T-helper 2 cell treated with Interferon-gamma antibody and Interleukin-4, amounts not matched to agents 100 ng/mL and 5 ng/mL, for 36 hours (primary cell): ENCODE measurements around the gene FAM187B. TPM values are rescaled to one million over a fixed set of nuclear protein-coding genes. Genes with fewer than 3 reads are reported as not detected.
"Not testable (repeated sequence)": the region's sequence is repeated elsewhere in the genome, so short reads cannot be mapped to it uniquely, and the experiment has no call there.

ENCODE experiments used
- intact Hi-C: fragments of 100-400 bp; cut with micrococcal nuclease; formaldehyde crosslinking; loops from one replicate; pipeline ENCODE4 v1.15.1; 2023
- total RNA-seq: library from RNA; stranded (reverse); gene quantifications from 2 replicates; pipeline ENCODE4 v1.2.3, GENCODE V29; 2022

FAM187B gene
- total RNA-seq, 1 donor from 2014 or later, result not detected

DNA sequence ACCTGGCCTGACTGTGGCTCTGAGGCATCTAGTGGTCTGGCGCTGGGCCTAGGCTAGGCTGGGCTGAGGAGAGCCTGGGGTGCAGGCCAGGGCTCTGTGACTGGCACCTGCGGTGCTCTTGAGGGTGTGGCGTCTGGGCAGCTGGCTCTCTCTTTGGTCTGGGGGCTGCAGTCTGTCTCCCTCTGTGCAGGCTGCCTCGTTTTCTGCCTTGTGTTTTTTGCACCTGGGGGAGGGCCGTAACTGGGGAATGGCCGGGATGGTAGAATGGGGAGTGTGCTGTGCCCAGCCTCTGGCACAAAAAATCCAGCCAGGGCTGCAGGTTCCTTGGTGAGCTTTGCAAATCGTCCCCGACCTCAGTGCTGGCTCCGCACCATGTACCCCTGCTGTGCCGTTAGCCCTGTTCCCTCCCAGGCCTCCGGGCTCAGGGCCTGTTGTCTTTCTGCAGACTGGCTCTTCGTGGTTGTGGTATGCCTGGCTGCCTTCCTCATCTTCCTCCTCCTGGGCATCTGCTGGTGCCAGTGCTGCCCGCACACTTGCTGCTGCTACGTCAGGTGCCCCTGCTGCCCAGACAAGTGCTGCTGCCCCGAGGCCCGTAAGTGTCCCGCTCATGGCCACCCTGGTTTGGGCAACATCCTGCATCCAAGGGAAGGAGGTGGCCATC is 33.7 kb upstream of the FAM187B start:
- intact Hi-C loops, result no loop called here

DNA sequence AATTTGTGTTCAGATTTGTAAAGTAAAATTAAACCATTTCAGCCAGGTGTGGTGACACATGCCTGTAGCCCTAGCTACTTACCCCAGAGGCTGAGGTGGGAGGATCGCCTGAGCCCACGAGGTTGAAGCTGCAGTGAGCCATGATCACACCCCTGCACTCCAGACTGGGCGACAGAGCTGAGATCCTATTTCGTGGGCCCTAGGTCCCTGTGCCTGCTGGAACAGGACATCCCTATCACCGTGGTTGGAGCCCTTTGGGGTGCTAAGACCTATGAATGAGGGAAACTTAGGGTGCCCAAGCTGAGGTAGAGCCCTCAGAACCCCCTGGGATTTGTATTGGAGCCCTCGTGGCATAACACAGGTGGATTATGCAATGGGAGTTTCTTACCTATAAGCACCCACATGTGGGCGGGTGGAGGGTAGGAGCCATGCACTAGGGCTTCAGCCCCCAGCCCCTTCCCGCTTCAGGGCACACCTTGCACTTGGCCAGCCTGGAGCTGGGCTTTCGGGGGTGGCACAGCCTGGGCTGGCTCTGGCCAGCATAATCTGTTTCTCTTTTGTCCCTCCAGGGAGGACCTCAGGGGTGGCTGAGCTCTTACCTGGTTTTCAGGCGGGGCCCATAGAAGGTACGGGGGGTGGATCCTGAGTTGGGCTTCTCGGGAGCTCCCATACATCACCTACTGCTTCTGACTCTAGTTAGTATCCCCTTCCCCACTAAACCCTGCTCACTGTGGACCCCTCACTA is 33.0 kb upstream of the FAM187B start:
- intact Hi-C loops, result no loop called here

DNA sequence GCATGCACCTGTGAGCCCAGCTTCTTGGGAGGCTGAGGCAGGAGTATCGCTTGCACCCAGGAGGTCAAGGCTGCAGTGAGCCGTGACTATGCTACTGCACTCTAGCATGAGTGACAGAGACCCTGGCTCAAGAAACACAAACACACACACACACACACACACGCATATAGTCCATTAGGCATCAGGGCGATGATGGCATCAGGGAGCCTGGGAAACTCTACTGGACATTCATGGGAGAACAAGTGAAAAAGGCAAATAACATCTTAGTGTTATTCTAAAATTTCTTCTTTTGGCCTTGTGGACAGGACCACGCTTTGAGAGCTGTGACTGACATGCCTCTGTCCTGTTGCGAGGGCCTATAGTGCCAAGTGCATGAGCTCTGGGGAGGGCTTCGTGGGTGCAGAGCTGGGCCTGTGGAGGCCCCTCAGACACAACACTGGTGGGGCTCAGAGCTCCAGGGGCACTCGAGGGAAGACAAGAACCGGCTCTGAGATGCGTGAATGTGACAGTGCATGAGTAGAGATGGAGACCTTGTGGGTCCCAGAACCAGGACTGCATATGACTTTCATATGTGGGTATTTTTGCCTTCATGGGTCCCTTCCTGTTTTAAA is 32.3 kb upstream of the FAM187B start:
- intact Hi-C loops, result no loop called here

DNA sequence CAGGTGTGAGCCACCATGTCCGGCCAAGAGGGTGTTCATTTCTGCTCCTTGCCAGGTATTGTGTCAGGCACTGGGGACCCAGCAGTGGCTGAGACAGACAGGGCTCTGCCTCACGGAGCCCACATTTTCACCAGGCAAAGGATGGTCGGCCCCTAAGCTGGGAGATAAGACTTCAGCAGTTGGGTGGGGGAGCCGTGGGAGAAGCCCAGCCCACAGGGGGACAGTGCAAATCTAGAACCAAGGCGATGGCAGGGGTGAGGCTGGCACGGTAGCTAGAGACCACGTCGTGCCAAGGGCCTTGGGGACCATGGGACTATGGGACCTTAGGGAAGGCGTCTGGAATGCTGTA is 28.5 kb upstream of the FAM187B start:
- intact Hi-C loops, result no loop called here

DNA sequence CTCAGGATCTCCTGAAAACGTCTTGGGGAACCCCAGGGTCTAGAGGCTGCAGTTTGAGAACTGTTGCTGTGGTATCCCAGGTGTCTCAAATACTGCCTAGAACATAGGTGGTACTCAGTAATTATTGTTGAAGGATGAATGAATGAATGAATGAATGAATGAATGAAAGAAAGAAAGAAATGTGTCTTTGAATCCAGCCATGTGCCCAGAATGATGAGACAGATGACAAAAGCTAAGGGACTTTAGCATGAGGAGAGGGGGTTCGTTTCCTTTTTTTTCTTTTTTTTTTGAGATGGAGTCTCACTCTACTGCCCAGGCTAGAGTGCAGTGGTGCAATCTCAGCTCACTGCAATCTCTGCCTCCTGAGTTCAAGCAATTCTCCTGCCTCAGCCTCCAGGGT is 28.0 kb upstream of the FAM187B start:
- intact Hi-C loops, result no loop called here

DNA sequence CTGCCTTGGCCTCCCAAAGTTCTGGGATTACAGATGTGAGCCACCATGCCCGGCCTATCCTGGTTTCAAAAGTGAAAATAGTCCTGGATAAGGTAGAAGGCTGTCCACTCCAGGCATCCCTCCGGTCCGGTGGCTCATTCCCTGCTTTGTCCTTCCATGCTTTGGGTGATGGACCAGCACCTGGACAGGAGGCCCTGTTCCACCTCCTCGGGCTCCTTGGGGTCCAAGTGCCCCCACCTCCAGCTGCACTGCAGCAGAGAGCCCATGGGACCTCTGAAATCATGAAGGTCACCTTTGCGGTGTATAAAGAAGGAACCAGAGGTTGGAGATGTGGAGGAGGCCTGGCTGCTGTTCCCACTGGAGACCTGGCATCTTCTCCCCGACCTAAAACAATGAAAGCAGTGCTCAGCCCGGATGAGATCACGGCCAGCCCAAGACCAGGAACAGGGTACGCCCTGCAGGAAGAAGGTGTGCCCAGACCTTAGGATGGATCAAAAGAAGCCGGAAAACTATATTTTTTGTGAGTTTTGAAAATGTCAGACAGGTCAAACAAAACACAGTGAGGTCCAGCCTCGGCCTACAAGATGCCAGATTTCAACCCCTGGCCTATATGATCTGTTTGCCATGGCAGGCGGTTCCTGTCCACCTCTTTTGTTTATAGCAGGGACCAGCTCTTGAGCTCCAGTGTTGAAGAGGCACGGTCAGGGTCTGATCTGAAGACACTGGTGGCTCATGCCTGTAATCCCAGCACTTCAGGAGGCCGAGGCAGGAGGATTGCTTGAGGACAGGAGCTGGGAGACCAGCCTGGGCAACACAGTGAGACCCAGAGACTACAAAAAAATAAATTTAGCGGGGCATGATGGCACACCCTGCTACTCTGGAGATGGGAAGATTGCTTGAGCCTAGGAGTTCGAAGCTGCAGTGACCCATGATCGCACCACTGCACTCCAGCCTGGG is 26.1 kb upstream of the FAM187B start:
- intact Hi-C loops, result no loop called here

DNA sequence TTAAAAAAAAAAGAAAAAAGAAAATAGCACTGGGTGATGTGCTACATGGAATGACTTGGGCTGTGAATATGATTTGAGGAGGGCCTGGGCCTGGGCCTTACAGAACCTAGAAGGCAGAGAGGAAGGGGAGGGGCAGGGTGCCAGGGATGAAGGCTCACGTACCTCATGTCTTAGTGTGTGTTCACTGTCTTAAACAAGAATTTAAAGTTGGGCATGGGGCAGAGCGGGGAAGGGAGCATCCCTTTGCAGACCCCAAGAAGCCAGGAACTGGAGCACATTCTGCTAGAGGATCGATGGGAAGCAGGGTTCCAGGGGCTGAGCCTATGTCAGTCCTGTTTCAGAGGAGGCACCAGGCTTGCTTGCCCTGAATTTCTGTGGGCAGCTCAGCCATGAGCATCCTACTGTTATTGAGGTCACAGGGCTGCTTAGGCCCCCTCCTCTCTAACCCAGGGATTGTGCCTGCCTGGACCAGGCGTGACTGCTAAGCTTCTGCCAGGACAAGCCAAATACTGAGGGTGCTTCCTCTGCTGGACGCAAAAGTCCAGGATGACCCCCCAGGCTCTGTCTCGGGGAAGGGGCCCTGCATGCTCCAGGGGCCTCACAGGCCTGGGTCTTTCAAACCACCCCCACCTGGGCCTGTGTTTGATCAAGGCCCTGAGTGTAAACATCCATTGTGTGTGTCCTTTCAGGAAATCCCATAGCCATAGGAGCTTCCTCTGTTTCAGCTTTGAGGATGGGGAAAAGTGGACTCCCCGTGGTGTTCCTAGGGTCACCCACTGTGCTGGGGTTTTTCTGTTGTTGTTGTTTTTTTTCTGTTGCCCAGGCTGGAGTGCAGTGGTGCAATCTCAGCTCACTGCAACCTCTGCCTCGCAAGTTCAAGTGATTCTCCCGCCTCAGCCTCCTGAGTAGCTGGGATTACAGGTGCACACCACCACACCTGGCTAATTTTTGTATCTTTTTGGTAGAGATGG is 25.1 kb upstream of the FAM187B start:
- intact Hi-C loops, result no loop called here

DNA sequence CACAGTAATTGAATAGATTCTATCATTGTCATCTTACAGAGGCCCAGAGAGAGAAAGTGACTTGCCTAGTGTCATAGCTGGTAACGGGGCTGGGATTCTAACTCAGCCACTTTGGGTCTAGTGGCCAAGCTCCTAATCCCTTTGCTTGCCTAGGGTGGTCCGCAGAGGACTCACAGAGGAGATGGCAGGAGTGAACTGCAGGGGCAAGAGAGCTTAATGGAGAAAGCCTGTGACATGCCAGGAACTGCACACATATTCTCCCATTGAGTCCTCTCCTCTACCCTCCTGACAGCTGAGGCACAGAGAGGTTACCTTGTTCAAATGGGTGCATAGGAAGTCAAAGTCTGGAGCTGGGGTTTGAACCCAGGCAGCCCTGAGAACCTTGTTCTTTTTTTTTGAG is 22.9 kb upstream of the FAM187B start:
- intact Hi-C loops, result no loop called here

DNA sequence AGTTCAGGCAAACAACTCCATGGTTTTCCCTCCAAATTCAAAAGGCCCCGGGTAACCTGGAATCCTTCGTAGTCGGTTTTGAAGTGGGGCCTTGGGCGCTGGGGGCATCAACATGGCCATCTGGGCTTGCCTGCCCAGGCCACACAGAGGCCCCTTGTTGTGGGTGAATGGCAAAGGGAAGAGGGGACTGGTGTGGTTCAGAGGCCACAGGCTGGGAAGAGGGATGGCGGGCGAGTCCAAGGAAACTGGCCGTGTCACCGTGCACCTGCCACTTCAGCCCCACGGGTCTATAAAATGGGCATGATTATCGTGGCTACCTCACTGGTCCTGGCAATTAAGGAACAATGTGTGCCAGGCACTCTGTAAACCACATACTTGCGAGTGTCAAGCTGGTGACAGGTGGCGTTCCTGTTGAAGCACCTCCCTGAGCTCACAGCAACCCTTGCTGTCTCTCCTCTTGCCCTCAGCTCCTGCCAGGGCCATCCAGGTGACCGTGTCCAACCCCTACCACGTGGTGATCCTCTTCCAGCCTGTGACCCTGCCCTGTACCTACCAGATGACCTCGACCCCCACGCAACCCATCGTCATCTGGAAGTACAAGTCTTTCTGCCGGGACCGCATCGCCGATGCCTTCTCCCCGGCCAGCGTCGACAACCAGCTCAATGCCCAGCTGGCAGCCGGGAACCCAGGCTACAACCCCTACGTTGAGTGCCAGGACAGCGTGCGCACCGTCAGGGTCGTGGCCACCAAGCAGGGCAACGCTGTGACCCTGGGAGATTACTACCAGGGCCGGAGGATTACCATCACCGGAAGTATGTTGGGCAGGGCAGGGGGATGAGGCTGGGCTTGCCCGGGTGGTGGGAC is 21.5 kb upstream of the FAM187B start:
- intact Hi-C loops, result no loop called here

DNA sequence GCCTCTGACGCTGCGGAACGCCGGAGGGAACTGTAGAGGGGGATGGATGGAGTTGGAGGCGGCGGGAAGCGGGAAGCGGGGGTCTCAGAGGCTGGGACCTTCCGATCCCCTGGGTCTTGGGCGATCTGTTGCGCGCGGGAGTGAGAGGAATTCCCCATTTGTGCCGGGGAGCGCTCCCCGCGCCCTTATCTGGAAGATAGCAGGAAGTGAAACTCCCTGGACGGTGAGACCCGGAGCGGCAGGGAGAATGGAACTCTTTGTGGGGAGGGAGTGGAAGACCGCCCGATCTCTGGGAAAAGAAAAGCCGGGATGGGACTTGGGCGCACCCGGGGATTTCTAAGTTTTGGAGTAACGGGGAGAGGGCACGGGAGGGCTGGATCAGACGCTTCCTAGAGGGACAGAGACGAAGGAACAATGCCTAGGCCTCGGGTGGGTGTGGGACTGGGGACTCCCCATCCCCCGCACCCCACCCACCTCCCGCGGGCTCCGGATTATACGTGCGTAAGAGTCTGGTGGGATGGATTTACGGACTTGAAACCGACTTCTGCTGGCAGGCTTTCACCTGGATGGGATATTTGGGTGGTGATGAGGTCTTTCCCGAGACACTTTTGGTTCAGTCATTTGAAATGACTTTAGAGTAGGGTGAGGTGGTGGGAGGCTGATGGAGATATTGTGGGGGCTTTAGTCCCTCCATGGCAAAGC is 20.8 kb upstream of the FAM187B start:
- intact Hi-C loops, result no loop called here

DNA sequence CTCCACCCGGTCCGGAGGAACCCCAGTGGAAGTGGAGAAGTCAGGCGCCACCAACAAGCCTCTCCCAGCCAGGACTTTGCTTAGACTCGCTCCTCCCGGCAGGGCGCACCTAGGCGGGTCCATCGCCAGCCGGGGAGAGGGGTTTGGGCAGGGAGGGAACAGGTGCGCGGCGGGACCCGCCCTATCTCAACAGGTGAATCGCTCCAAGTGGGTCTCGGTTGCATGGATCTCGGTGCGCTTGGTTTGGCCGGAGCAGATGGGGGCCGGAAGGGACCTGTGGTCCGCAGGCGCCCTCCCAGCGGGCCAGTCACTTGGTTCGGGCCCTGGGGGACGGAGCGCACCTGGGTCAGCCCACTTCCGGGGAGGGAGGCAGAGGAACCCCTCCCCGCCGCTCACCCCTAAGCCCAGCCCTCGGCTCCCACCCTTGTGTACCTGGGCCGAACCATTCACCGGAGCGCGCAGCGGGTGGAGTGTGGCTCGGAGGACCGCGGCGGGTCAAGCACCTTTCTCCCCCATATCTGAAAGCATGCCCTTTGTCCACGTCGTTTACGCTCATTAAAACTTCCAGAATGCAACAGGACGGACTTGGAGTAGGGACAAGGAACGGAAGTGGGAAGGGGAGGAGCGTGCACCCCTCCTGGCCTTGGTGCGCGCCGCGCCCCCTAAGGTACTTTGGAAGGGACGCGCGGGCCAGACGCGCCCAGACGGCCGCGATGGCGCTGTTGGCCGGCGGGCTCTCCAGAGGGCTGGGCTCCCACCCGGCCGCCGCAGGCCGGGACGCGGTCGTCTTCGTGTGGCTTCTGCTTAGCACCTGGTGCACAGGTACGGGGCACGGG is 20.0 kb upstream of the FAM187B start, which contains the start of gene LSR:
LSR (plus strand) TSS at position 693 of the 836 bp plus-strand sequence; CDS start at position 714, 21 bp downstream.
- intact Hi-C loops, result no loop called here

DNA sequence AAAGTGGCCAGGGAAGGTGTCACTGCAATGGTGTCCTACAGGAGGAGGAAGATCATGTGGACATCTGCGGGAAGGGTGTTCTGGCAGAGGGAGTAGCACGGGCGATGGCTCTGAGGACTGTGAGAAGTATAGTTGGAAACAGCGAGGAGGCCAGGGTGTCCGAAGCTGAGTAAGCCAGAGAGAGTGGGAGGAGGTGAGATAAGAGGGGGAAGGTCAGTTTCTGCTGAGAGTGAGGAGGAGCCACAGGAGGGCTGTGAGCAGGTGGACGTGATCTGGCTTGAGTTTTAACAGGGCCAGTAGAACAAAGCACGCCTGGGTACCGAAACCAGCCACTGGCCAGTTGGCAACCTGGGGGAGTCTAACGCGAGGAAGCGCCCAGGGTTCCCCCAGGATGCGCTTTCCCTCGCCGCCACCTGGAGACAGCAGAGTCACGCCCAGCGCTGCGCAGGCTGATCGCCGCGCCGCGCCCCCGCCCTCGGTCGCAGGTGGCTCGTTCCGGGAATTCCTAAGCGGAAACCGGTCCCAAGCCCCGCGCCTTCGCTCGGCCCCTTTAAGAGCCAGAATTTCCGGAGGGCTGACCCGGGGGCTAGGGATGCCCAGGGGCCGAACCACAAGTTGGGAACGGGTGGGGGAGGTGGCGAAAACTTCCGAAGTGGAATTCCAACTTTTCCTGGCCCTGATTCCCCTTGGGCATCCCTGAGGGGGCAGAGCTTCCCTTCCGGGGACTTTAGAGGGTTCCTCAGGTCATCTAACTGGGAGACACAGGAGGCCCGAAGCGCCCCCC is 19.2 kb upstream of the FAM187B start:
- intact Hi-C loops, result no loop called here

DNA sequence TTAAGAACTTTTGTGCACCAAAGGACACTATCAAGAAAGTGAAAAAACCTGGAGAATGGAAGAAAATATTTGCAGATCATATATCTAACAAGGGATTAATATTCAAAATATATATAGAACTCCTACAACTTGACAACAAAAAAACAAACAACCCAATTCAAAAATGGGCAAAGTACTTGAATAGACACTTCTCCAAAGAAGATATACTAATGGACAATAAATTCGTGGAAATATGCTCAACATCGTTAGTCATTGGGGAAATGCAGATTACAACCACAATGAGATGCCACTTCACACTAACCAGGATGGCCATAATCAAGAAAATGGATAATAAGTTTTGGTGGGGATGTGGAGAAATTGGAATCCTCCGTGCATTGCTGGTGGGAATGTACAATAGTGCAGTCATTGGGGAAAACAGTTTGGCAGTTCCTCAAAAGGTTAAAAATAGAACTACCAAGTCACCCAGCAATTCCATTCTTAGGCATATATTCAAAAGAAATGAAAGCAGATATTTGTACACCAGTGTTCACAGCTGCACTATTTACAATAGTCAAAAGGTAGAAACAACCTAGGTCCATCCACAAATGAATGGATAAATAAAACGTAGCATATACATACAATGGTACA is 18.0 kb upstream of the FAM187B start:
- intact Hi-C loops, result no loop called here

DNA sequence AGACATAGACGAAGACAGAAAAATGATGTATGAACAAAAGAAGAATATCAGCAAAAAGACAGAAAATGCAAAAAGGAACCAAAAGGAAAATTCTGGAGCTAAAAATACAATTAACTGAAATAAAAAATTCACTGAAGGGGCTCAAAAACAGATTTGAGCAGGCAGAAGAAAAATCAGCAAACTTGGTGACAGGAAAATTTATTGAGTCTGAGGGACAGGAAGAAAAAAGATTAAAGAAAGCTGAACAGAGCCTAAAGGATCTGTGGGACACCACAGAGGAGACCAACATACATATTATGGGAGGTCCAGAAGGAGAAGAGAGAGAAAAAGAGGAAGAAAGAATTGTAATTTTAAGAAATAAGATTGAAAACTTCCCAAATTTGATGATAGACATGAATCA is 12.9 kb upstream of the FAM187B start:
- intact Hi-C loops, result loop anchor here (5.0 kb wide), 1 partner anchor 34 kb away; no protein-coding TSS in a partner anchor

DNA sequence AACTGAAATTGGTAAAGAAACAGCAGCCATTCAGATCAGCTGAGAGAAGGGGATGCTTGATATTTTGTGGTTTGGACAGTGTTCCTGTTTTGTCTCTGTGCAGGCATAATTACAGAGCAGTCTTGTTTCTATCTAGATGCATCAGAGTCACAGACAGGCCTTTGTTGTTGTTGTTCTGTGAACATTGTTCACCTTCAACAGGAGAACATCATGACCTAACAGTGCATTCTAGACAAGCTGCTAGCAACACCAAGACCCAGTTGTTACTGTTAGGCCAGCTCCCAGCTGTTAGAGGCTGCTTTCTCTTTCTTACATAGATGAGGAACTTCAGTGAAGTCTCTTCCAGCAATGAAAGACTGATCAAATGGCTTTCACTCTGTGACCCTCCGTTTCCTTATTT is 11.8 kb upstream of the FAM187B start:
- intact Hi-C loops, result loop anchor here (5.0 kb wide), 1 partner anchor 33 kb away; no protein-coding TSS in a partner anchor

DNA sequence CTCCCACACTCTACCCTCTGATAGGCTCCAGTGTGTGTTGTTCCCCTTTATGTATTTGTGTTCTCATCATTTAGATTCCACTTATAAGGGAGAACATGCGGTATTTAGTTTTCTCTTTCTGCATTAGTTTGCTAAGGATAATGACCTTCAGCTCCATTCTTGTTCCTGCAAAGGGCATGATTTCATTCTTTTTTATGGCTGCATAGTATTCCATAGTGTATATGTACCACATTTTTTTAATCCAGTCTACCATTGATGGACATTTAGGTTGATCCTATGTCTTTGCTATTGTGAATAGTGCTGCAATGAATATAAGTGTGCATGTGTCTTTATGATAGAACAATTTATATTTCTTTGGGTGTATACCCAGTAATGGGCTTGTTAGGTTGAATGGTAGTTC is 11.1 kb upstream of the FAM187B start:
- intact Hi-C loops, result not testable (repeated sequence)
